Kidney capillary endothelial cell (primary cell): ENCODE measurements around the gene GINS2.

Source experiments
- DNase-seq: peaks from one replicate; pipeline ENCODE4 v3.0.0-alpha.2; 2018; ENCODE audit warnings: low spot score

GINS2 gene

DNA sequence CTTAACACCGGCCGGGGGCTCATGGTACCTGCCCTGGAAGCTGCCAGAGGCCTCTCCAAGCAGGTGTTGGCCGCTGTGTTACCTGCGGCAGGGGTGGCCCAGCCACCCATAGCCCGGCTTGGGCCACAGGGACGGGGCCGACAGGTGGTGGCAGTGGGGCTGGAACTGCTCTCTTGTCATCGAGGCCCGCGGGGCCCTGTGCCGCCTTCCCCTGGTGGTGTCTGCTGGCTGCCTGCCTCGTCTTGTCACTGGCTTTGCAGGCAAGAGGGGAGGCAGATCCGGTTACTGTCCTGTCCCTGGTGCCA is 48.5 kb downstream of the GINS2 start:
- DNase-seq: no peak

DNA sequence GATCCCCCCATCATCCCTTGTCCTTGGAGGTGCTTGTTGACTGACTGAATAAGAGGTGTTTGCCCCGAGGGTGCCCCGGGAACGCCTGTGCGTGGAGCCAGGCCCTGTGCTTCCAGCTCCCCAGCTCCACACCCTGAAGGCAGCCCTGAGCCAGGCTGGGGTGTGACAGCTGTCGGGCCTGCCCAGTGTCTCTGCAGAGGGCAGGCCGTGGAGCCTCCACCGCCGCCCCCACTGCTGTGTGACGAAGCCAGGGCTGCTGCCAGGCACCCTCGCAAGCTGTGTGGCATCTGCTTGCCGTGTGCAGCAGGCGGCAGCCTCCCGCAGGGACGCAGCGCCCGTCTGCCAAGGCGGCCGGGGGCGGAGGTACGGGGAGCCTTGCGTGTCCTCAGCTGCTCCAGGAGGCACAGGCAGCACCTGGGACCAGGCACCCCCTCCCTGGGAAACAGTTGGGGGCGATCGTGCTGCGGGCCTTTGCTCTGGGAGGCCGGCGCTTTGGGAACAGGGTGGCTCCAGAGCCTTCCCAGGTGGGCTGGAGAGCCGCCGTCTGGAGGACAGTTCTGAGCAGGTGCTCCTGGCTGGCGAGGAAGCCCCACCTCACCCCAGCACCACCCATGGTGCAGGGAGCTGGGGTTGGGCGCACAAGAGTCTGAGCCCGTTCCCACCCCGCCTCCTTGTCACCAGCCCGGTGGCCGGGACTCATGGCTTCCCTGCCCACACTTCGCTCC is 49.1 kb downstream of the GINS2 start:
- DNase-seq: no peak

DNA sequence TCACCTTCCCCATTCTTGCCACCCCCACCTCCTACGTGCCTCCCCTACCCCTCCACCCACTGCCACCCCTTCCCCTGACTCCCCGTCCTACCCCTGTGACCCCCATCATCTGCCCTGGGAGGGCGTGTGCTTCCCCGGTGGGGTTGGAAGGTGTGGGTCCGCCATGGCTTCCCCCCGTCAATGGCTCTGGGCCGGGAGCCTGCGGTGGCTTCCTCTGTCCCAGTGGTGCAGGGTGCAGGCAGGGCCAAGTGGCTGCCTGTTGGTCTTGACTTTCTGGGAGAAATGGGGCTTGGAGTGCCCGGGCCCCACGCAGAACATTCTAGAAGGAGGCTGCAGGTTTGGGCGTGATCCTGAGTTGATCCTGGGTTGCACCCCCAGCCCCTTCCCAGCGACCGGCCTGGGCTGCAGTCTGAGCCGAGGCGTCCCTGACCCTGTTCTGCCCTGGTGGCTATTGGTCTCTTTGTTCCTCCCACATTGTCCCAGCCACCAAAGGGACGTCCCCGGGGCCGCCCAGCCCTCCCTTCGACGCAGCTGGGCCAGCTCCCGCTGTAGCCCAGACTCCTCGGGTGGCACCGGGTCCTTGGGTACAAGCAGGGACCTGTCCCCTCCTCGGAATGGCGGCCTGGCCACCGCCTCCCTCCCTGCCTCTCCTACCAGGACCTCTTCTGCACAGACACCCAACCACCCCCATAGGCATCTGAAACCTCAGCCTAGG is 49.9 kb downstream of the GINS2 start:
- no peak for DNase-seq

DNA sequence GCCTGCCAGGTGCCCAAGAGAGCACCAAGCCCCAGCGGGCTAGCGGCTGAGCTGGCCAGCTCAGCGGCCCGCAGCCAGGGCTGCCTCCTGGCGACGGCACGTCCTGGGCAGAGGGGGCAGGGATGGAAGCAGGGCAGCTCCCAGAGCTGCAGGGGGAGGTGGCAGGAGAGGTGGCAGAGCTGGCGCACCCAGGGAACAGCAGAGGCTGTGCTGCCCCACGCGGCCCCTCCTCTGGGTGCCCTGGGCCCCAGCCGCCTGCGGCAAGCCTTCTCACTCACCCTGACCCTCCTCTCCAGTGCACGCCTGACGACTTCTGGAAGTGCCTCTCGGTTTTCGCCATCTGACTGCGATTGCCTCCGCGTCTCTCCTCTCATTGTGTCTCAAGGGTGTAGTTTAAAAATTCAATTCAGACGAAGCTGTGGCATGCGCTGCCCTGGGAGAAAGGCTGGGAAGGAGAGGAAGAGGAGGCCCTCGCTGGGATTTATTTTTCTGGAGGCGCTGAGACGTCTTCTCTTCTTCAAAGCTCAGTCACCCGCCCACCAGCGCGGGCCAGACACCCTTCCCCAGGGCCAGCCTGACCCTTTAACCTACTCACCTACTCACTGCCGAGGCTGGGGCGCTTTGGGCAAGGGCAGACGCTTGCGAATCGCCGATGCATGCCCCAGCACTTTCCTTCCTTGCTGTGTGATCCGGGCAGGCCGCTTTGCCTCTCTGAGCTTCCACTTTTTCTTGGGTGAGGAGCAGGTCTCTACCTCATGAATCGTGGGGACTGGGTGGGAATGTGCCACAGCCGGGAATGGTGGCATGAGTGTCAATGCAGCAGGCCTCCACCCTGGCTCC is 50.7 kb downstream of the GINS2 start:
- DNase-seq: no peak

DNA sequence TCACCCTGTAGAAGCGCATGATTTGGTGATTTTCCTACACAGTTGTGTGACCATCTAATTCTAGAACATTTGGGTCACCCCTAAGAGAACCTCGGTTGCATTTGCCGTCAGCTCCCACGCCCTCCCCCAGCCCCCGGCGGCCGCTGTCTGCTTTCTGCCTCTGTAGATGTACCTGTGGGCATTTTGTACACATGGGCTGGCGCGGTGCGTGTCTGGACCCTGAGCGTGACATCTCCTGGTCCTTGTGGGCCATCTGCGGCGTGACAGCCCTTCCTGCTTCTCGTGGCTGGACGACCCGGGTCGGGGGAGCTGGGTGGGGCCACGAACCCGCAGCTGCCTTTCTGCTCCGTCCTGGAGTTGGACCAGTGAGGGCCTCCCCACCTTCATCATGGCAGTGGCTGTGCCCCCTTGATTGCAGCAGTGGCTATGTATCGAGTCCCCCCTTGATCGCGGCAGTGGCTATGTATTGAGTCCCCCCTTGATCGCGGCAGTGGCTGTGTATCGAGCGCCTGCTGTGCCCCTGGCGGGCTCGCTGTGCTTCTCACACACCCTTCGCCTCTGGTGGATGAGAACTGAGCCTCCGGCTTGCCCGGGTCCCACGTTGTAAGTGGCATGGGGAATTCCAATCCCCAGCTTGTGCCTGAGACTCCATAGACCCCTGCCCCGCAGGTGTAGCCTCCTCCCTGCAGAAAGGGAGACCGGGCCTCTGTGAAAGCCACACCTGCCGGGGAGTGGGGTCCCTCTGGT is 51.5 kb downstream of the GINS2 start:
- DNase-seq: no peak

DNA sequence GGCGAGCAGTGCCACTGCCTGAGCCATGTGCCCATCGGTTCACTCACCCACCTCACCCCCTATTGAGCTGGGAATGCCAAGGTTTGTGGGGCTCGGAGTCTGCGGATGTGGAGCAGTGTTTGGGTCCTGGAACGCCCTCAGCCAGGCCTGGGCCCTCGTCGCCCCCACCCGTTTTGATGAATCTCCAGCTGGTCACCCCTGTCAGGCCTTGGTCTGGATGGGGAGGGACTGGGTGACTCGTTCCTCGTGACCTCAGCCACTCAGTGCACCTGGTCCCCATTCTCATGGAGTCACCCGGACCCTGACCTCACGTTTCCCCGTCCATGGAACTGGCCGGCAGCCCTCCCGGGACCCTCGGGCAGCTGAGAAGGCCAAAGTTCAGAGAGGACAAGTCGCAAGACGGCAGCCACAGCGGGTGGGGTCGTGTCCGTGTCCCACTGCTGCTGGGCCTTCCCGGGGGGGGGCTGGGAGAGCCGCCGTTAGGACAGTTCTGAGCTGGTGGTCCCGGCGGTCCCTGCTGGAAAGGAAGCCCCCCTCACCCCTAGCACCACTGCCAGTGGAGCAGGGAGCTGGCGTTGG is 52.4 kb downstream of the GINS2 start:
- DNase-seq: no peak

DNA sequence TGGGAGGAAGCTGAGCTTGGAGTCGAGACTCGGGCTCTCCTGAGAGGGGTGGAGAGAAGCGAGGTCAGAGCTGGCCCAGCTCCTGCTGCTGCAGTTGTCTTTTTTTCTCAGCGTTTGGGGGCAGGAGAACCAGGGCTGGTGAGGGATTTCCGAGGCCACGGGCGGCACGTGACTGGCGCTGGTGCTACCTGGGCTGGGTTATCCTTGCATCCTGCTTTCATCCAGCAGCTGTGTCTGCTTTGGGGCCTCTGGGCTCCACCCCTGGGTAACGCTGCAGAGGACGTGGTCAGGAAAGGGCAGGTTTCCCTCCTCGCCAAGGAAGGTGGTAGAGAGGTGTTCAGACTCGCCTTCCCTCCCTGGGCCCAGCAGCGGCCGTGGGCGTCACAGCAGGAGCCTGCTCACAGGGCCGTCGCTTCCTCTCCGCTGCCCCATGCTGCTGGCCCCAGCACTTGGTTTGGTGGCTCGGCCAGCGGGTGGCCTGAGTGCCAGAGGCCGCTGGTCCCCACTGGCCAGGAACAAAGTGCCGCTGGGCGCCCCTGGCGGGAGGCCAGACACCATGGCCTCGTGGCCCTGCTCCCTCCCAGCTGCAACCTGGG is 53.1 kb downstream of the GINS2 start:
- no peak for DNase-seq

DNA sequence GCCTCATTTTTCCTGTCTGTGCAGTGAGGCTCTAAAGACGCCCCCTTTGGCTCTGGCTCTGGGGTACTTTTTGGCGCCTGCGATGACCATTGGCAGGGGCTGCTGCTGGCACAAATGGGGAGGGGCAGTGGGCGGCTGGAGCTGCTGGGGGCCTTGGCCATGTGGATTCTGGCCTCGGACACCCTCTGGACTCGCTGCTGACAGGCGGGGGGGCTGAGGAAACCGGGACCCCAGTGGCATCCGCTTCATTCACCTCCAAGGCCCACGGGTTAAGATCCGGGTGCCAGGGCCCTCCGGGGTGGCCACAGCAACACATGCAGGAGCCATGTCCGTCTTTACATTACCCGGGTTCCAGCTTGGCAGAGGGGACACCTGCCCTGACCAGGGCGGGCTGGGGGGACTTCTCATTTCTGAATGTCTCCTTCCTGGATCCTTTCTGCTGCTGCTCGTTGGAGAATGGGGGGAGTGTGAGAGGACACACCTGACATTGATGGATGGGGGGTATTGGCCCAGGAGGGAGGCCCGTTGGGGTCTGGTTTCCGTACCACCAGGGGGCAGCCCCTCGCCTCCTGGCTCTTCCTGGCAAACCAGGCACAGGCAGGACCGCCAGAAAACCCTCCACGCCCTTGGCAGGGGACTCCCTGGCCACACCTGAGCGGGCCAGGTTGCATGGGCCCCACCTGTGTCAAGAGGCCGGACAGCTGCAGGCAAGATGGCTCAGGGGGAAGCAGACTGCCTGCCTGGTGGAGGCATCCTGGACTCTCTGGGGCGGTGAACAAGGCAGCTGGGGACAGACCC is 53.8 kb downstream of the GINS2 start:
- no peak for DNase-seq

DNA sequence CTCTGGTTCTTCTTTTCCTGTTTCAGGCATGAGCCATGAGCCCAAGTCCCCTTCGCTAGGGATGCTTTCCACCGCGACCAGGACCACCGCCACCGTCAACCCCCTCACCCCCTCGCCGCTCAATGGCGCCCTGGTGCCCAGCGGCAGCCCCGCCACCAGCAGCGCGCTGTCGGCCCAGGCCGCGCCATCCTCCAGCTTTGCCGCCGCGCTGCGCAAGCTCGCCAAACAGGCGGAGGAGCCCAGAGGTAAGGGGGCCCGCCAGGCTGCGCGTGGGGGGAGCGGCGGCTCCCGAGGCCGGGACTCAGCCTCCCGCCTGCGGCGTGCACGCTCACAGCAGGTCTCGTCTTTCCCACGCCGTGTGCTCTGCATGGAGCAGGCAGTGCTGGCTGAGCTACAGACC is 54.9 kb downstream of the GINS2 start:
- no peak for DNase-seq

DNA sequence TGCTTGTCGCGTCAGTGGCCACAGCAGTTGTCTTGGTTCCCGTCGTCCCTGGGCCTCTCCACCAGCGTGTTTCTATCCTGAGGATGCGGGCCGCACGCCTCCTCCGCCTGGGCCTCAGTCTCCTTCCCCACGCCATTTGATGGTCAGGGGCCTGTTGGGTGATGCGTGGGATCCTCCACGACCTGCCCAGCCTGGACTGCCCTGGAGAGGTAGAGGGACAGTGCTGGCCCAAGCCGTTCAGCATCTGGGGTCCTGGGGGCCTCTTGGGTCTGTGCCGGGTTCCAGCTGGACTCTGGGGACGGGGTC is 55.4 kb downstream of the GINS2 start:
- DNase-seq: no peak

DNA sequence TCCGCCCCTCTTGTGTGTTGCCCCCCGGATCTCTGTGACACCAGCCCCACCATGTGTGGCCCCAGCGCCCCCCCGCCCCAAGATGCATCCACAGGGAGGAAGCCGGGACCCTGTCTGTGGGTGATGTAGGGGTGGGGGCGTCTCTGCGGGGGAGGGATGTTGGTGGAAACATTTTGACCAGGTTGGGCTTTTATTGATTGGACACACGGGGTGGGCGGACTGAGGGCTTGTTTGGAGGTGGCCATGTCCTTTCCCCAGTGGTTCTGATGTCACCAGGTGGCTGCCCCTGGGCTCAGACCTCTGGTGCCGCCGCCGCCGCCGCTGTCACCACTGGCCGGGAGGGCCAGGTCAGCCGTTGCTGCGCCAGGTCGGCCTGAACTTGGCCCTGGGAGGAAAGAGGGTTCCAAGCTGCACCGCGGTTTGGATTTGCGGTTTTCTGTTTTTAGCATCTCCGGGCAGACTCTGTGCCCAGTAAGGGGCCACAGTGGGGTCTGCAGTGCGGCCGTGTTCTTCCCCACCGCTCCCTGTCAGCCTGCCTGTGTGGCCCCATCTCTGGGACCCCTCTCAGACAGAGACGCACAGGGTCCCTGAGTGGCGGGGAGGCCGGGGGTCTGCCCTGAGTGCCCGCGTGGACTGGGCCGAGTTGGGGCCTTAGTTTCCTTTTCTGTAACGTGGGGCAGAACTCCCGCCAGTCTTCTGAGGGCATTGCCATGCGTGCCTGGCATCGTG is 55.9 kb downstream of the GINS2 start:
- no peak for DNase-seq

DNA sequence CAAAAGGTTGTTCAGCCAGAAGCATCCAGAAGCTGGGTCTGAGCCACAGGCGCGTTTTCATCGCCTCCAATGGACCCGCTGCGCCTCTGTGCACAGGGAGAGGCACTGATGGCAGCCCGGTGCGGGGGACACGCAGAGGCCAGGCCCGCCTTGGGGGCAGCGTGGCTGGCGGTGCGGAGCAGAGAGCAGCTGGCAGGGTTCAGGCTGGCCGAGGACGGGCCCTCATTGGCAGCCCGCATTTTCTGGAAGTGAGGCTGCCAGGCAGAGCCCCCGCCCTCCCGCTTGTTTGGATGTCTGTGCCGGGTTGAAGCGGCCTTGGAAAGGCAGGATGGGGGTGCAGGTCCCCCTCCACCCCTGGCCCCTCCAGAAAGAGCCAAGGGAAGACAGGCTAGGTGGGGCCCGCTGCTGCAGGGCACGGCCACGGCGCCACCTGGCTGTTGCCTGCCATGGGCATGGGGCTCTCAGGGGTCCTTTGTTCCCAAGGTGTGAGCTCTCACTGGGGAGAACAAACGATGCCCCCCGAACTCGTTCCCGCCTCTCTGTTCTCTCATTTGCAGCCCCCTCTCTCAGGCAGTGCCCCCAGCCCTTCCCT is 56.9 kb downstream of the GINS2 start:
- no peak for DNase-seq

DNA sequence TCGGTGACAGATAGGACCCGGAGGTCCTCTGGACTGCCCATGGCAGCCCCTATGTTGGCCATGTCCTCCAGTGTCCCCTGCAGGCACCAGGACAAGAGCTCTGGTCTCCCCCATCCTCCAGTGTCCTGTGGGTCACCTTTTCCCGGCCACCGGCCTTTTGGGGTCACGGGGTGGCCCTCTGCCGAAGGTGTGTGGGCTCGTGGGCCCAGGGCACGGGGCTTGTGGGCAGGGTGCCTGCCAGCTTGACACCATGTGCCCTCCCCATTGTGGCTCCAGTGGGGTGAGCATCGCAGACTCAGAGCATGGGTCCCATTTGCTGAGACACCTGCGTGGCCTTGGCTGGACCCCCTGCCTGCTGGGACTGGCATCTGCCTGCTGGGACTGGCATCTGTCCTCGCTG is 57.5 kb downstream of the GINS2 start:
- no peak for DNase-seq

DNA sequence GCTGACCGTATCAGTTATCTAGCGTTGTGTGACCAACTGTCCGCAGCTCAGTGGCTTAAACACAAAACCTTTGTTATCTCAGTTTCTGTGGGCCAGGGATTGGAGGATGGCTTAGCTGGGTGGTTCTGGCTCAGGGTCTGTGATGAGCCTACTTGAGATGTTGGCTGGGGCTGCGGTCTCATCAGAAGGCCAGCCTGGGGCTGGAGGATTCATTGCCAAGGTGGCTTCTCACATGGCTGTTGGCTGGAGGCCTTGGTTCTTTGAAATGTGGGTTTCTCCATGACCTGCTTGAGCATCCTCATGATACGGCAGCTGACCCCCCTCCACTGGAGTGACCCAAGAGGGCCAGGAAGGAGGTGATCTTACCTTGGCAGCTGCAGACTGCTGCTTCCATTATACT is 58.9 kb downstream of the GINS2 start:
- no peak for DNase-seq

DNA sequence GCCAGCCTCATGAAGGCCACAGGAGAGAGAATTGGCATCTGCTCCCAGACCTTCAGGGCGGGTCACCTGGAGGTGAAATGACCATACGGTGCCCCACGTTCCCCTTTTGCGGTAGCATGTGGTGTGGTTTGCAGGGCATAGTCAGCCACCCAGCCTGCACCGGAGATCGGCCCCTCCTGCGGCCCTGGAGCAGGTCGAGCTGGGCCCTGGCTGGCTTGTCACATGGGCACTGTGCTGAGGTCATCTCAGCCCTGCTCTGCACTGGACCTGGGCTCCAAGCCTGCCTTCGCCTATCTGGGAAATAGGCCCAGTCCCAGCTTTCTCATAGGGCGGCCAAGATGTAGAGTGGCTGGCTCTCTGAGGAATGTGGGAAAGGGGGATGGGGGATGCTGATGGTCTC is 59.4 kb downstream of the GINS2 start:
- DNase-seq: no peak

DNA sequence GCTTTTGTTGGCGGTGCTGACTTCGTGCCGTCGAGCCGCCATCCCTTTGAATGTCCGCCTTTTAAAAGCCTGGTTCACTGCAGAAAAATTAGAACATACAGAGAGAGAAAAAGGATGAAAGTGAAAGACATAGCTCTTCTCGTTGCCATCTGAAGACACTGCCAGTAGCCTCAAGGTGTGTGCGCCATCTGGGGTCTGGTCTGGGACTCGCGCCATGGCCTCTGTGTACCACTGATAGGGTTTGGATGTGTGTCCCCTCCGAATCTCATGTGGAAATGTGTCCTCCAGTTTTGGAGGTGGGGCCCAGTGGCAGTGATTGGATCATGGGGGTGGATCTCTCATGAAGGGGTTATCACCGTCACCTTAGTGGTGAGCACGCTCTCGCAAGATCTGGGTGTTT is 60.1 kb downstream of the GINS2 start:
- DNase-seq: no peak

DNA sequence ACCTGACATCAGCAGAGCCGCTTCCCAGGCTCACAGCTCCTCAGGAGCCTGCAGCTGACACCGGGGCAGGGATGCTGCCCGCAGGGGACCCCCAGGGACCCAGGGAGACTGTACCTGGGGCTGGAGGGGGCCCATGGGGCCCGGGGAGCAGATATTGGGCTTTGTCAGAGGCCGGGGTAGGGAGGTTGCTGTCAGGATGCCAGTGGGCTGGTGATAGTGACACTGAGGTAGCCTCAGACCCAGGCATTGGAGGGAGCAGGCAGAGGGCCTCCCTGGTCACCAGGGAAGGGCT is 60.5 kb downstream of the GINS2 start:
- DNase-seq: no peak

DNA sequence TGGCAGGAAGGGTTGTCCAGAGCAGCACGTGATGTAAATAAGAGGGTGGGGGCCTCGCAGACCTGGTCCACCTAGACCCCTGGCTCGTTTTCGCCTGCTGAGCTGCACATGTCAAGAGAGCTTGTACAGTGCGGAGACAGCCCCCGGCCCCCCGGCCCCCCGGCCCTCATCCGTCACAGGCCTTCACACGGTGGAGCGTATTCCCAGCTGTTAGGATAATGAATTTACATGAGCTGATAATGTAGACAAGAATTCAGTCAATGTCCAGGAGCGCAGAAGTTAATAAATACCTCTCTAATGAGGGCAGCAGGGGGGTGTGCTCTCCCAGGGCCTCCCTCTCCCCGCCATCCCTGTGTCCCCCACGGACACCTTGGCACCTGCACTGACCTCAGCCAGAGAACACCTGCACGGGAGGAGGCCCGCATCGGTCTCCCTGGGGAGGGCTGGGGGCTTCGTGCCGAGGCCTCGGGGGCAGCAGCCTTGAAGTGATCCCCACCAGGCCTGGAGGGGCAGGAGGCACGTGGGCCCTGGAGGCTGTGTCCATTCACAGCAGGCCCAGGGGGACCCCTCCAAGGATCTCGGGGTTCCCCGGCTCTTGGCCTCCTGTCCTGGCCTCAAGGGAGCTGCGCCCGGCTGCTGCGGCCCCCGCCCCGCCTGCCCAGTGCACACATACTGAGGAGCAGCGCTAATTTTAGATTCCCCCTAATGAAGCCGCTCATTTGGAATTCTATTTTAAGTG is 61.1 kb downstream of the GINS2 start:
- no peak for DNase-seq

DNA sequence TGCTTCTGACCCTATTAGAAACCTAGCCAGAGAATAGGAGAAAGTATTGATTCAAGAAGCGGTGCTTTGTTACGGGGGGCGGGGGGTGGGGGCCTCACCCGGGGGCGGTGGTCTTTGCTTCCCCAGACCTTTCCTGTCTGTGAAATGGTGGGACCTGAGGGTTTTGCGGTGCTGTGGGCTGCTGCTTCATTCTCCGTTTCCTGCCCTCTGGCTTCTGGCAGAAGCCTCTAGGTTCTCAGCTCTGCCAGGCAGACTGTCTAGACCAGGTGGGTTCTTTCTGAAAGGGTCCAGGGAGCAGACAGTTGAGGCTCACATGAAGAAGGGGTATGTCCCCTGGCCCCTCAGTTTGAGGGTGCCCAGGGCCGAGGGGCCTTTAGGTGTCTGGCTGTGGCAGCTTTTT is 61.7 kb downstream of the GINS2 start:
- no peak for DNase-seq
